PC-9 (cell line): Measurements from ENCODE around the gene CNNM2. TPM values are rescaled to one million over a fixed set of nuclear protein-coding genes. Genes with fewer than 3 reads are reported as not detected.
"Not testable (repeated sequence)": the region's sequence is repeated elsewhere in the genome, so short reads cannot be mapped to it uniquely, and the experiment has no call there.

Source experiments
- BruUV-seq: library from RNA; stranded (reverse); fragments of 400-500 nt; replicated peaks from 2 replicates; lab custom pipeline; 2021; lab: Mats Ljungman, UMichigan
- CTCF ChIA-PET: fragments of 300-600 bp; sonication (Branson Sonifier 250); formaldehyde crosslinking; loops from one replicate; lab custom pipeline; 2022; ENCODE audit warnings: antibody characterized with exemption; lab: Charles Lee
- POLR2A ChIA-PET: fragments of 300-600 bp; sonication (Branson Sonifier 250); formaldehyde crosslinking; loops from one replicate; lab custom pipeline; 2022; ENCODE audit warnings: antibody characterized with exemption; ENCODE audit not compliant: unreplicated experiment; lab: Charles Lee
- DNase-seq, 2 experiments: peaks; one replicate each; pipeline versions ENCODE4 v3.0.0 to v3.0.0-alpha.2; 2015 to 2022; ENCODE audit warnings: mixed read lengths in 1 of 2
- H2AFZ ChIP-seq: fragments of 200-600 bp; sonication (generic); 2 replicates; pipeline ENCODE4 v1.8.1; 2017; ENCODE audit warnings: antibody characterized with exemption
- H3F3A ChIP-seq: fragments of 200-600 bp; sonication (generic); 2 replicates; pipeline ENCODE4 v1.8.1; 2017; ENCODE audit warnings: antibody characterized with exemption, mild to moderate bottlenecking, low read depth; ENCODE audit not compliant: insufficient read depth
- H3K27ac ChIP-seq: fragments of 200-600 bp; sonication (generic); 2 replicates; pipeline ENCODE4 v1.6.1; 2016; ENCODE audit warnings: mixed run types
- H3K27me3 ChIP-seq: fragments of 200-600 bp; sonication (generic); 2 replicates; pipeline ENCODE4 v1.6.1; 2016; ENCODE audit warnings: low read depth, mixed run types; ENCODE audit not compliant: insufficient read depth
- H3K36me3 ChIP-seq: fragments of 200-600 bp; sonication (generic); 2 replicates; pipeline ENCODE4 v1.6.1; 2016; ENCODE audit warnings: low read depth, mixed run types
- H3K4me1 ChIP-seq: fragments of 200-600 bp; sonication (generic); replicated peaks from 2 replicates; pipeline ENCODE4 v1.6.1; 2016; ENCODE audit warnings: mixed run types; ENCODE audit not compliant: insufficient read depth
- H3K4me2 ChIP-seq: fragments of 200-600 bp; sonication (generic); 2 replicates; pipeline ENCODE4 v1.6.1; 2017; ENCODE audit warnings: mixed run types
- H3K4me3 ChIP-seq: fragments of 200-600 bp; sonication (generic); 2 replicates; pipeline ENCODE4 v1.6.1; 2016; ENCODE audit warnings: mixed run types
- H3K79me2 ChIP-seq: fragments of 200-600 bp; sonication (generic); 2 replicates; pipeline ENCODE4 v1.6.1; 2017; ENCODE audit warnings: low read depth, mixed run types
- H3K9me2 ChIP-seq: fragments of 200-600 bp; sonication (generic); 2 replicates; pipeline ENCODE4 v1.8.1; 2017; ENCODE audit warnings: mild to moderate bottlenecking; ENCODE audit not compliant: insufficient read depth
- H3K9me3 ChIP-seq: fragments of 200-600 bp; sonication (generic); 2 replicates; pipeline ENCODE4 v1.8.1; 2016; ENCODE audit warnings: low read depth; ENCODE audit not compliant: insufficient read depth
- H4K20me1 ChIP-seq: fragments of 200-600 bp; sonication (generic); 2 replicates; pipeline ENCODE4 v1.8.1; 2017; ENCODE audit not compliant: insufficient read depth
- EZH2 ChIP-seq: fragments of 200-600 bp; sonication (generic); IDR thresholded peaks from 2 replicates; pipeline ENCODE4 v1.8.0; 2017; ENCODE audit warnings: antibody characterized with exemption, low read depth
- intact Hi-C: fragments of 100-400 bp; cut with micrococcal nuclease; formaldehyde crosslinking; loops from one replicate; pipeline ENCODE4 v1.10.0; 2022; ENCODE audit not compliant: unreplicated experiment
- total RNA-seq: library from RNA; stranded (reverse); gene quantifications from 2 replicates; pipeline ENCODE4 v1.2.3, GENCODE V29; 2021
- TF ChIP-seq, protein P1 (sequence below): fragments of 200-600 bp; sonication (generic); conservative IDR thresholded peaks from 2 replicates; pipeline ENCODE4 v1.6.1; 2017; ENCODE audit warnings: mixed run types, antibody characterized with exemption, mild to moderate bottlenecking, moderate library complexity

Gene CNNM2
- total RNA-seq, 1 experiment from 2014 or later, result 8.8 TPM

DNA sequence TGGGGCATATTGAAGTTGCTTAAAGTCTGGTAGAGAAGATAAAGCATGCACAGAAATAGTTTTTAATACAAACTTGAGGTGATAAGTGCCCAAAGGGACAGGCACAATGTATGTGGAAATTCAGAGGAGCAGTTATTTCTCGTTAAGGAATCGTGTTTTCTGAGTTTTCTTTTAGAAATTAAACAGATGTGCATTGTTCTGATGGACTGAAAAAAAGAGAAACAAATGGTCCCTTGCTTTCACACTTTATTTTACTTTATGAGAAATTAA, 45.6 kb downstream of the CNNM2 start:
- Histone ChIP-seq H3K4me1 (no peaks in the 10 kb centered on the region), H3K9me2 (no peaks in the 10 kb centered on the region), H3K4me3 (no peak overlapping the region), H3K4me2 (no peak overlapping the region), H3K27me3 (no peaks in the 10 kb centered on the region), H3K79me2 (no peaks in the 10 kb centered on the region), H3K36me3 (no peaks in the 10 kb centered on the region), H4K20me1 (no peaks in the 10 kb centered on the region), H2AFZ (no peak overlapping the region), H3K27ac (no peak overlapping the region), H3K9me3 (no peaks in the 10 kb centered on the region), H3F3A (no peaks in the 10 kb centered on the region)
- ChIA-PET CTCF (no interaction called here), POLR2A (no interaction called here)
- no peak for TF ChIP-seq EZH2
- TF ChIP-seq, protein P1, sequence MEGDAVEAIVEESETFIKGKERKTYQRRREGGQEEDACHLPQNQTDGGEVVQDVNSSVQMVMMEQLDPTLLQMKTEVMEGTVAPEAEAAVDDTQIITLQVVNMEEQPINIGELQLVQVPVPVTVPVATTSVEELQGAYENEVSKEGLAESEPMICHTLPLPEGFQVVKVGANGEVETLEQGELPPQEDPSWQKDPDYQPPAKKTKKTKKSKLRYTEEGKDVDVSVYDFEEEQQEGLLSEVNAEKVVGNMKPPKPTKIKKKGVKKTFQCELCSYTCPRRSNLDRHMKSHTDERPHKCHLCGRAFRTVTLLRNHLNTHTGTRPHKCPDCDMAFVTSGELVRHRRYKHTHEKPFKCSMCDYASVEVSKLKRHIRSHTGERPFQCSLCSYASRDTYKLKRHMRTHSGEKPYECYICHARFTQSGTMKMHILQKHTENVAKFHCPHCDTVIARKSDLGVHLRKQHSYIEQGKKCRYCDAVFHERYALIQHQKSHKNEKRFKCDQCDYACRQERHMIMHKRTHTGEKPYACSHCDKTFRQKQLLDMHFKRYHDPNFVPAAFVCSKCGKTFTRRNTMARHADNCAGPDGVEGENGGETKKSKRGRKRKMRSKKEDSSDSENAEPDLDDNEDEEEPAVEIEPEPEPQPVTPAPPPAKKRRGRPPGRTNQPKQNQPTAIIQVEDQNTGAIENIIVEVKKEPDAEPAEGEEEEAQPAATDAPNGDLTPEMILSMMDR, result no peak
- no TSS peak for BruUV-seq
- DNase-seq, result no peak
- intact Hi-C loops, result no loop called here

DNA sequence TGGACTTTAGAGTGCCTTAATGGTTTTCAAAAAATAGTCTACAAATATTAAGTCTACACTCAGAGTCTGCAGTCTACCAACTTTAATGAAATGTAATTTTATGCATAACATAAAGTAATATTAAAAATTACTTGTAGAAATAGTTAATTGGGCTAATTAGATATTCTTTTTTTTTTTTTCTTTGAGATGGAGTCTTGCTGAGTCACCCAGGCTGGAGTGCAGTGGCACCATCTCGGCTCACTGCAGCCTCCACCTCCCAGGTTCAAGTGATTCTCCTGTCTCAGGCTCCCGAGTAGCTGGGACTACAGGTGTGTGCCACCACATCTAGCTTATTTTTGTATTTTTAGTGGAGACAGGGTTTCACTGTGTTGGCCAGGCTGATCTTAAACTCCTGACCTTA, 46.0 kb downstream of the CNNM2 start:
- POLR2A ChIA-PET, H3F3A ChIP-seq, CTCF ChIA-PET, H3K9me3 ChIP-seq, H4K20me1 ChIP-seq, DNase-seq, intact Hi-C loops, H3K27ac ChIP-seq, H3K27me3 ChIP-seq, H3K4me3 ChIP-seq, H2AFZ ChIP-seq, H3K4me1 ChIP-seq, H3K36me3 ChIP-seq, H3K9me2 ChIP-seq, H3K79me2 ChIP-seq, H3K4me2 ChIP-seq, BruUV-seq: not testable (repeated sequence)

DNA sequence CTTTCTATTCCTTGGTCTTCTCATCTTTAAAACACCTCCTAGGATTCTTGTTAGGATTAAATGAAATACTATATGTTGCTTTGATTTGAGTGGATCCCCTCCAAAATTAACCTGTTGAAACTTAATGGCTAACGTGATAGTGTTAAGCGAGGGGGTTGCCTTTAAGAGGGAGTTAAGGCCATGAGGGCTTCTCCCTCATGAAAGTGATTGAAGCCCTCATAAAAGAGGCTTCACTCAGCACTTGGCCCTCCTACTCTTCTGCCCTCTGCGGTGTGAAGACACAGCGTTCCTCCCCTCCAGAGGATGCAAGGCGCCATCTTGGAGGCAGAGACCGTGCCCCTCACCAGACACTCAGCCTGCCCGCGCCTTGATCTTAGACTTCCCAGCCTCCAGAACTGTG, 46.6 kb downstream of the CNNM2 start:
- no peaks in the 10 kb centered on the region for H4K20me1 ChIP-seq
- H3K9me3 ChIP-seq, result no peaks in the 10 kb centered on the region
- H3K4me2 ChIP-seq, result no peak overlapping the region
- no TSS peak for BruUV-seq
- no peak overlapping the region for H2AFZ ChIP-seq
- no peak for DNase-seq
- H3K79me2 ChIP-seq, result no peaks in the 10 kb centered on the region
- CTCF ChIA-PET, result no interaction called here
- no peaks in the 10 kb centered on the region for H3K9me2 ChIP-seq
- H3K27me3 ChIP-seq, result no peaks in the 10 kb centered on the region
- intact Hi-C loops, result no loop called here
- no peaks in the 10 kb centered on the region for H3F3A ChIP-seq
- H3K36me3 ChIP-seq, result no peaks in the 10 kb centered on the region
- no peak overlapping the region for H3K4me3 ChIP-seq
- no peak overlapping the region for H3K27ac ChIP-seq
- POLR2A ChIA-PET, result no interaction called here
- no peaks in the 10 kb centered on the region for H3K4me1 ChIP-seq
- TF ChIP-seq EZH2, result no peak
- TF ChIP-seq, protein P1, result no peak

DNA sequence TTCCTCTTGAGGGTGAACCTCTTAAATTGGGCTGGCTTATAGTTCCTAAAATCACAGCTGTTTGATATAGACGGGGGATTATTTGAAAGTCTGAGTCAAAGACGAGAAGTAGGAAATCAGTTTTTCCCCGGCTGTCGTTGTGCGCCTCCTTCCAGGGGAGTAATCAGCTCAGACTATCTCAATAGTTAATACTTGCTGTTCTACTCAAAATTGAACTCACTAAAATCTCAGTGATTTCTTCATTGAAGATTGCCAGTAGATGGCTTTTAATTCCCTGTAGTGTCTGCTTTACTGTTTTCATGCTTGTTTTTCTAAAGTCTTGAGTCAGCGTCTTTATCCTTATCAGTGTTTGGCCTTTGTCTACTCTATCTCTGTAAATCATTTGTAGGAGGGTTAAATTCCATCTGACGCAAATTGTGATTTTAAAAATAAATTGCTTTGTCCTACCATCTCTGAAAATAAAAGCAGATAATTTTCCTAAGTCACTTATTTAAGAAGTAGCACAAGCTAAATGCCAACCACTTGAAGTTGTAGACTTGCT, 47.3 kb downstream of the CNNM2 start:
- Histone ChIP-seq H3F3A (no peaks in the 10 kb centered on the region), H2AFZ (no peak overlapping the region), H3K4me2 (no peak overlapping the region), H3K79me2 (no peaks in the 10 kb centered on the region), H3K4me1 (no peaks in the 10 kb centered on the region), H3K36me3 (no peaks in the 10 kb centered on the region), H3K27ac (no peak overlapping the region), H3K27me3 (no peaks in the 10 kb centered on the region), H3K4me3 (no peak overlapping the region), H3K9me2 (no peaks in the 10 kb centered on the region), H3K9me3 (no peaks in the 10 kb centered on the region), H4K20me1 (no peaks in the 10 kb centered on the region)
- intact Hi-C loops, result no loop called here
- ChIA-PET CTCF (interaction anchor here (0.6 kb wide), 1 partner anchor 78 kb away, joined by 4 read pairs; no protein-coding TSS in a partner anchor), POLR2A (no interaction called here)
- no TSS peak for BruUV-seq
- no peak for TF ChIP-seq EZH2
- TF ChIP-seq, protein P1, result no peak
- no peak for DNase-seq
